PFSK-1 (cell line): ENCODE data around the gene PRDM11.

Source experiments
- FOXP2 ChIP-seq: optimal IDR thresholded peaks from 2 replicates; pipeline ENCODE3; 2011; ENCODE audit warnings: borderline replicate concordance, control low read depth, inconsistent platforms; ENCODE audit not compliant: insufficient read depth; ENCODE audit errors: extremely low read length, extremely low read depth
- POLR2AphosphoS5 ChIP-seq: IDR thresholded peaks from 2 replicates; pipeline ENCODE4 v1.6.1; 2012; ENCODE audit warnings: low read depth, mild to moderate bottlenecking, control low read depth, low read length, moderate library complexity
- REST ChIP-seq, 2 experiments: IDR thresholded peaks; 2 replicates each; pipeline versions ENCODE4 v1.6.1 to v1.8.0; 2011 to 2012; ENCODE audit warnings: low read depth in 2 of 2, low read length in 2 of 2, control low read depth in 1 of 2, inconsistent platforms in 1 of 2, mild to moderate bottlenecking in 1 of 2, moderate library complexity in 1 of 2; ENCODE audit not compliant: insufficient read depth in 1 of 2
- SIN3A ChIP-seq: IDR thresholded peaks from 2 replicates; pipeline ENCODE4 v1.6.1; 2012; ENCODE audit warnings: mild to moderate bottlenecking, low read length, moderate library complexity, borderline replicate concordance; ENCODE audit not compliant: insufficient read depth
- TAF1 ChIP-seq: IDR thresholded peaks from 2 replicates; pipeline ENCODE4 v1.6.1; 2012; ENCODE audit warnings: low read length, control low read depth, borderline replicate concordance; ENCODE audit not compliant: insufficient read depth

GRCh38 chr11:45147891-45148675 lies 1.6 kb downstream of the PRDM11 start:
- TF ChIP-seq POLR2AphosphoS5 (no peak), REST (IDR thresholded peaks at IDR 0.05; ENCODE audit: insufficient read depth in 1 of 2, low read depth in 2 of 2, low read length in 2 of 2) (no peak), TAF1 (no peak), FOXP2 (no peak), SIN3A (no peak)
